Smooth muscle cell (in vitro differentiated cells): Measurements from ENCODE around the gene CTDSPL. TPM values are rescaled to one million over a fixed set of nuclear protein-coding genes. Genes with fewer than 3 reads are reported as not detected.

Experiments
- DNase-seq: peaks from one replicate; lab custom pipeline; 2025; ENCODE audit not compliant: unreplicated experiment; lab: John Stamatoyannopoulos, UW
- H2AFZ ChIP-seq: fragments of 200-600 bp; sonication (generic); 2 replicates; pipeline ENCODE4 v1.6.0; 2016; ENCODE audit warnings: antibody characterized with exemption, low read depth, mild to moderate bottlenecking
- H3F3A ChIP-seq: fragments of 200-600 bp; sonication (generic); 2 replicates; pipeline ENCODE4 v1.6.0; 2017; ENCODE audit warnings: antibody characterized with exemption, low read depth
- H3K27ac ChIP-seq: fragments of 200-600 bp; sonication (generic); 2 replicates; pipeline ENCODE4 v1.5.1; 2016; ENCODE audit warnings: low read depth, mild to moderate bottlenecking
- H3K27me3 ChIP-seq: fragments of 200-600 bp; sonication (generic); 2 replicates; pipeline ENCODE4 v1.6.1; 2016; ENCODE audit warnings: low read depth, mild to moderate bottlenecking
- H3K36me3 ChIP-seq: fragments of 200-600 bp; sonication (generic); 2 replicates; pipeline ENCODE4 v1.5.1; 2016; ENCODE audit warnings: low read depth
- H3K4me1 ChIP-seq: fragments of 200-600 bp; sonication (generic); 2 replicates; pipeline ENCODE4 v1.5.1; 2016; ENCODE audit warnings: low read depth
- H3K4me2 ChIP-seq: fragments of 200-600 bp; sonication (generic); 2 replicates; pipeline ENCODE4 v1.6.0; 2016; ENCODE audit warnings: mild to moderate bottlenecking
- H3K4me3 ChIP-seq: fragments of 200-600 bp; sonication (generic); 2 replicates; pipeline ENCODE4 v1.5.1; 2016; ENCODE audit warnings: mild to moderate bottlenecking
- H3K79me2 ChIP-seq: fragments of 200-600 bp; sonication (generic); 2 replicates; pipeline ENCODE4 v1.6.0; 2016; ENCODE audit warnings: low read depth, mild to moderate bottlenecking
- H3K9ac ChIP-seq: fragments of 200-600 bp; sonication (generic); 2 replicates; pipeline ENCODE4 v1.6.0; 2016; ENCODE audit warnings: low read depth
- H3K9me3 ChIP-seq: fragments of 200-600 bp; sonication (generic); replicated peaks from 2 replicates; pipeline ENCODE4 v1.5.1; 2016; ENCODE audit warnings: low read depth
- H4K20me1 ChIP-seq: fragments of 200-600 bp; sonication (generic); 2 replicates; pipeline ENCODE4 v1.6.0; 2016; ENCODE audit warnings: low read depth
- WGBS: methylation state at CpG from one replicate; pipeline ENCODE4 v1.1.7; 2016; ENCODE audit warnings: low lambda C conversion rate; 5-methylcytosine and 5-hydroxymethylcytosine counted together
- polyA plus RNA-seq: library from polyadenylated mRNA; unstranded; fragments of >200 nt; fragmentation: Nextera tagmentation; extraction: Ambion mirVana; gene quantifications from 2 replicates; pipeline ENCODE4 v1.2.1, GENCODE V29; 2016
- total RNA-seq: library from RNA; depleted of rRNA; stranded (reverse); fragments of >200 nt; gene quantifications from 2 replicates; pipeline ENCODE4 v1.2.3, GENCODE V29; 2014
- TF ChIP-seq, protein P1 (sequence below): fragments of 200-600 bp; sonication (generic); IDR thresholded peaks from 2 replicates; pipeline ENCODE4 v1.5.1; 2017; ENCODE audit warnings: borderline replicate concordance, mild to moderate bottlenecking, antibody characterized with exemption; ENCODE audit not compliant: insufficient read depth, poor library complexity, severe bottlenecking

CTDSPL gene
- total and polyA plus RNA-seq, 2 experiments from 2014 or later, result 31.3 to 34.3 TPM

DNA sequence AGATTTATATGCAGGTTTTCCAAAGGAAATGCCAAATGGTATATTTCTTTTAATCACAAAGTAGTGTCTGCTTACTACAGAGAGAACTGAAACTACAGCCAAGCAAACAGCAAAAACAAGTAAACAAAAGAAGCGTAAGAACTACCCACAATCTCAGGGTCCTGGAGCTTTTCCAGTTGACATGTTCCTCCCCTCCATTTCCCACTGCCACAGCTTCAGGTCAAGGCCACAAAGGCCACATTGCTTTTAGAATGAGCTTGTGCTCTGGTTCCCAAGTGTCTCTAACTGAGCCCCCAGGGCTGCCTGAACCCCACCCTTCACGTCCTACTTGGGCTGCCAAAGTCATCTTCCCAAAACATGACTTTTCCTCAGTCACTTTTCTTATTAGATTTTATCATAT is 24.1 kb downstream of the CTDSPL start:
- Histone ChIP-seq H3K27me3 (no peaks in the 10 kb centered on the region), H3K27ac (no peak overlapping the region), H3K4me3 (no peak overlapping the region), H3K36me3 (no peaks in the 10 kb centered on the region), H4K20me1 (peaks cover 97% of the 10 kb centered on the region), H3K9ac (no peak overlapping the region), H3K4me1 (peaks cover 3% of the 10 kb centered on the region), H3K79me2 (peaks cover 67% of the 10 kb centered on the region), H3K9me3 (no peaks in the 10 kb centered on the region), H3F3A (no peaks in the 10 kb centered on the region), H2AFZ (no peak overlapping the region), H3K4me2 (no peak overlapping the region)
- WGBS, result 63% methylated on average over 2 of the region's 2 CpGs
- no peak for DNase-seq
- TF ChIP-seq, protein P1, sequence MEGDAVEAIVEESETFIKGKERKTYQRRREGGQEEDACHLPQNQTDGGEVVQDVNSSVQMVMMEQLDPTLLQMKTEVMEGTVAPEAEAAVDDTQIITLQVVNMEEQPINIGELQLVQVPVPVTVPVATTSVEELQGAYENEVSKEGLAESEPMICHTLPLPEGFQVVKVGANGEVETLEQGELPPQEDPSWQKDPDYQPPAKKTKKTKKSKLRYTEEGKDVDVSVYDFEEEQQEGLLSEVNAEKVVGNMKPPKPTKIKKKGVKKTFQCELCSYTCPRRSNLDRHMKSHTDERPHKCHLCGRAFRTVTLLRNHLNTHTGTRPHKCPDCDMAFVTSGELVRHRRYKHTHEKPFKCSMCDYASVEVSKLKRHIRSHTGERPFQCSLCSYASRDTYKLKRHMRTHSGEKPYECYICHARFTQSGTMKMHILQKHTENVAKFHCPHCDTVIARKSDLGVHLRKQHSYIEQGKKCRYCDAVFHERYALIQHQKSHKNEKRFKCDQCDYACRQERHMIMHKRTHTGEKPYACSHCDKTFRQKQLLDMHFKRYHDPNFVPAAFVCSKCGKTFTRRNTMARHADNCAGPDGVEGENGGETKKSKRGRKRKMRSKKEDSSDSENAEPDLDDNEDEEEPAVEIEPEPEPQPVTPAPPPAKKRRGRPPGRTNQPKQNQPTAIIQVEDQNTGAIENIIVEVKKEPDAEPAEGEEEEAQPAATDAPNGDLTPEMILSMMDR, result no peak

DNA sequence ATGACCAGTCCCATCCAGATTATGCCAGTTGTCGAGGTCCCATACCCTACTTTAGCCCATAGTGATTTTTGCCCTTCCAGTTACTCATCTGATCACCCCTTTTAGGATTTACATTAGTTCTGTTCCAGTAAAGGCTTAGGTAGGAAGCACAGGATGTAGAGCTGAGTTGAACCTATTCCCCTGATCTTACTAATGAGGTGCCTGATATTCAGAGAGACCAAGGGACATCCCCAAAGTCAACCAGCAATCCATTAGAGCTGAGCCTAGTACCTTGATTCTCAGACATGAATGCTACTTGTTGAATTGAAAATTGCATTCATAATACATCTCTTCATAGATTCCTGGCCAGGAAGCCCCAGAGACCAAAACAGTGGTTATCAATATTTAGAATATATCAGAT is 24.7 kb downstream of the CTDSPL start:
- H3K4me2 ChIP-seq, result no peak overlapping the region

DNA sequence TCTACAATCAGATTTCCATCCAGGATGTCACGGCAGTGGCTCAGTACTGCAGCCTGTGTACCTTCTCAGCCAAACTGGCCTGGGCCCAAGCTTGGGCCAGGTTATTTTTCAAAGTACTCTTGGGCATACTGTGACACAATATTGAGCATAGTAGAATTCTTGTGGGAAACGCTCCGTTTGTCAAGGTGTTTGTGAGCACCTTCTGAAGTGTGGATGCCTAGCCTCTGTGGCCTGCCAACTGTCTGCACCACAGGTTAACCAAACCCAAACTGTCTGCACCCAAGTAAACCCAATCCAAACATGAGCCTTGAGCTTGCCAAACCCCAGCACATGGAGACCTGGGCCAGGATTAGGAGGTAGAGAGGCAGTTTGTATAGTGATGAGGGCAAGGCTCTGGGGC is 25.4 kb downstream of the CTDSPL start:
- Histone ChIP-seq H4K20me1 (peaks cover 97% of the 10 kb centered on the region), H3K27ac (no peak overlapping the region), H3K9ac (no peak overlapping the region), H3K4me1 (peaks cover 3% of the 10 kb centered on the region), H2AFZ (no peak overlapping the region), H3K36me3 (no peaks in the 10 kb centered on the region), H3K4me2 (no peak overlapping the region), H3K27me3 (no peaks in the 10 kb centered on the region), H3K79me2 (peaks cover 61% of the 10 kb centered on the region), H3K9me3 (no peaks in the 10 kb centered on the region), H3K4me3 (no peak overlapping the region), H3F3A (no peaks in the 10 kb centered on the region)
- DNase-seq, result no peak
- 96% methylated on average over 3 of the region's 3 CpGs for WGBS
- TF ChIP-seq, protein P1, result no peak

More for the DNA sequence above, 24.7 kb downstream of the CTDSPL start:
- Histone ChIP-seq H4K20me1 (peaks cover 97% of the 10 kb centered on the region), H3K79me2 (peaks cover 61% of the 10 kb centered on the region), H3K27me3 (no peaks in the 10 kb centered on the region), H2AFZ (no peak overlapping the region), H3K9ac (no peak overlapping the region), H3K36me3 (no peaks in the 10 kb centered on the region), H3K9me3 (no peaks in the 10 kb centered on the region), H3K27ac (no peak overlapping the region), H3F3A (no peaks in the 10 kb centered on the region), H3K4me1 (peaks cover 3% of the 10 kb centered on the region), H3K4me3 (no peak overlapping the region)
- DNase-seq, result no peak
- TF ChIP-seq, protein P1, result no peak
- 88% methylated on average over 1 of the region's 1 CpG for WGBS

DNA sequence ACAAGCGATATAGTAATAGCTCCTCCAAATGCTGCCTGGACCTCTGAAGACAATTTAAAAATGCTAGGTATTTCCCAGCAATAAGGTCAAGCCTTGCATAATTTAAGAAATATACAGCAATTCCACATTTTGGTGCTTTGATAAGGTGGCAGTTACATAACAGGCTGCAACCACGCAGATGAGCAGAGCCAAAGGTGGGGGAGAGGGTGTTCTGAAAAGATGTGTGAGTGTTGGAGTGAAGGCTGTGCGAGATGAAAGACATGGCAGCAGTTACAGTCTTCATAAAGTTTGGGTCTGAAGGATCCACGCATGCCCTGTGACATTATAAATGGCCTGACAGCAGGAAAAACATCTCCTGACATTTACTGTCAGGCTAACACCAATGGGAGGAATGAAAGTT is 26.1 kb downstream of the CTDSPL start:
- H3K4me3 ChIP-seq, result no peak overlapping the region
- 93% methylated on average over 4 of the region's 4 CpGs for WGBS

More for the DNA sequence above, 26.1 kb downstream of the CTDSPL start:
- H3K4me2 ChIP-seq, result no peak overlapping the region
- no peaks in the 10 kb centered on the region for H3F3A ChIP-seq
- peaks cover 97% of the 10 kb centered on the region for H4K20me1 ChIP-seq
- no peaks in the 10 kb centered on the region for H3K36me3 ChIP-seq
- no peak overlapping the region for H3K9ac ChIP-seq
- peaks cover 64% of the 10 kb centered on the region for H3K79me2 ChIP-seq
- no peak overlapping the region for H2AFZ ChIP-seq
- DNase-seq, result no peak
- TF ChIP-seq, protein P1, result no peak
- H3K27me3 ChIP-seq, result no peaks in the 10 kb centered on the region
- H3K27ac ChIP-seq, result no peak overlapping the region
- peaks cover 3% of the 10 kb centered on the region for H3K4me1 ChIP-seq
- no peaks in the 10 kb centered on the region for H3K9me3 ChIP-seq
